Hematopoietic multipotent progenitor cell treated with erythropoietin and hydrocortisone succinate and interleukin-3 and kit ligand, for 17 days (in vitro differentiated cells): Measurements from ENCODE around the gene FBXO27.
A peak's percentile ranks its signal among the peaks of the same experiment; 100 is the strongest.
"Not testable (repeated sequence)": the region's sequence is repeated elsewhere in the genome, so short reads cannot be mapped to it uniquely, and the experiment has no call there.

ENCODE experiments used
- DNase-seq: peaks from one replicate; pipeline ENCODE4 v3.0.0-alpha.2; 2015; ENCODE audit warnings: low spot score

FBXO27 gene, protein sequence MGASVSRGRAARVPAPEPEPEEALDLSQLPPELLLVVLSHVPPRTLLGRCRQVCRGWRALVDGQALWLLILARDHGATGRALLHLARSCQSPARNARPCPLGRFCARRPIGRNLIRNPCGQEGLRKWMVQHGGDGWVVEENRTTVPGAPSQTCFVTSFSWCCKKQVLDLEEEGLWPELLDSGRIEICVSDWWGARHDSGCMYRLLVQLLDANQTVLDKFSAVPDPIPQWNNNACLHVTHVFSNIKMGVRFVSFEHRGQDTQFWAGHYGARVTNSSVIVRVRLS

DNA sequence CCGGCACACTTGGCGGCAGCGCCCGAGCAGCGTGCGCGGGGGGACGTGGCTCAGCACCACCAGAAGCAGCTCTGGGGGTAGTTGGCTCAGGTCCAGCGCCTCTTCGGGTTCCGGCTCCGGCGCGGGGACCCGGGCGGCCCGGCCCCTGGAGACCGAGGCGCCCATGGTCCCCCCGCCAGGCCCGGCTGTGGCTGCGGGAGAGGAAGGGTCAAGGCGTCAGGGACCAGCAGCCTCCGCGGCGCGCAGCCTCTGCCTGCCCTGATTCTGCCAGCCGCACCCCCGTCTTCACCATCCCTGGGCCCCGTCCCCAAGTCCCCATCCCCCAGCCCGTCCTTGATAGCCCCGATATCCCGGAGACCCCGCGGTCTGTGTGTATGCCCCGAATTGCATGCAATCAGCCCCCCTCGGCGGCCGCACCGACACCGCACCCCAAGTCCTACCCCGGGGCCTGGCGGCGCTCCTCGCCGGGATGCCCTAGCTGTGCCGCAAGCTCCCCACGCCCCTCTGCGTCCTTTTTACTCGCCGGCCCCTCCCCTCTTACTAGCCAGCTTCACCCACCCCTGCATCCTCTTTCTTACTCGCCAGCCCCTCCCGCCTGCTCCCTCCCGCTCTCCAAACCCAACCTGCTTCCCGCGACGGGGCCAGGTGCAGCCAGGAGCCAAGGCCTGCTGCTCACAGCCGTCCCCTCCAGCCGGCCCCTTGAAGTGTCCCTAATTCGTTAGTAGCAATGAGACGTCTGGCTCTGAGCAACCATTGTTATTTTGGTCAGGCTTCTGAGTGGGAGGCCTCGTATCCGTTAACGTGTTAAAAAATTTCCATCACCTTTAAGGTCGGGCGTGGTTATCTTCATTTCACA, at the start of gene FBXO27:
TSS of gene FBXO27 (minus strand) at position 487 of the 856 bp plus-strand sequence. CDS start at position 165, 322 bp downstream.
- DNase-seq, result no peak

DNA sequence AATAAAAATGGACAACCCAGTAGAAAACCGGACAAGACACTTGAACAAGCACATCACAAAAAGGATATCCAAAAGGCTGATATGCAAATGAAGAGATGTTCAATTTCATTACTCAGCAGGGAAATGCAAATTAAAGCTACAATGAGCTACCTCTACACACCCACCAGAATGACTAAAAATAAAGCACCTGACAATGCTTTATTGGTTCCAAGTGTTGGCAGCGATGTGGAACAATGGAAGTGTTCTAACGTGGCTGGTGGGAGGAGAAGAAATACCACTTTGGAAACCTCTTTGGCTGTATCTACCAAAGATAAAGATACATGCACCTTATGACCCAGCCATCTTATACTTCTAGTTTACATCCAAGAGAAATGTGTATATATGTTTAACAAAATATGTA, 48.1 kb upstream of the FBXO27 start:
- DNase-seq, result no peak

DNA sequence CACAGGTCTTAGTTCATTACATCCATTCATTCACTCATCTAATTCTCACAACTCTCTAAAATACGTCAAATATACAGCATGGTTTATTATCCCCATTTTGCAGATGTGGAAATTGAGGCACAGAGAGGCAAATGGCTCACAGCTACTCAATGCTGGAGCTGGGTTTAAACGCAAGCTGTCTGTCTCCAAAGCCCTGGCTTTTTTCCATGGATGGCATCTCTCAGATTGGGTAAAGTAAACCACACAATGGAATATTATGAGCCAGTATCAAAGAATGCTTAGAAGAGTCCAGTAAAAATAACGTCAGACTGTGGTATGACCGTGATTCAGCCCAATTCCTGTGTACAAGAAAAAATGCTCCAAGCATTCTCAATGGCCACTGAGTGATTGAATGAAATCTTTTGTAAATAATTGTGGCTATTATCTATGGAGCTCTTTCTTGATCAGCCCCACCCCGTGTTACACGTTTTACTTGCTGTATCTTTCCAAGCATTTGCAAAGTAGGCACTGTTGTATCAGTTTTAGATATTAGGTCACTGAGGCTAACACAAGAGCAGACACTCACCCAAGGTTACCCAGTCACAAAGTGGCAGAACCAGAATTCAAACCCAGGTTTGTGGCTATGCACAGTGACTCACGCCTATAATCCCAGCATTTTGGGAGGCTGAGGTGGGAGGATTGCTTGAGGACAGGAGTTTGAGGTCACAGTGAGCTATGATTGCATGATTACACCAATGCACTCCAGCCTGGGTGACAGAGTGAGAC, 46.3 kb upstream of the FBXO27 start:
- DNase-seq, result no peak

DNA sequence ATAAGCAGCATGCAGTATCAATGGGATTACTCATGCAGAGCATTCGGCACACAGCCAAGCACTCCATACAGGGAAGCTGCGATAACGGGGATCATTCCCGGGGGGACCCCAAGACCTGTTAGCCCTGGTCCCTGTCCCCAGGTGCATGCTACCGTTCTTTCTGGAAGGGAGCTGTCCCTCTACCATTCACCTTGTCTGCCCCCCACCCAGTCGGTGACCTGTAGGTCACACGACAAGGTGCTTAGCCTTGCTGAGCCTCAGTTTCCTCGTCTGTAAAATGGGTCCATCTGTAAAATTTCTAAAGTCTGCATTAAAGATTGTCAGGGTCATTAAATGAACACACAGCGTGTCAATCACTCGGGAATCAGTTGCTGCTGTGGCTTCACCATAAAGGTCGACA, 45.0 kb upstream of the FBXO27 start:
- DNase-seq, result no peak

DNA sequence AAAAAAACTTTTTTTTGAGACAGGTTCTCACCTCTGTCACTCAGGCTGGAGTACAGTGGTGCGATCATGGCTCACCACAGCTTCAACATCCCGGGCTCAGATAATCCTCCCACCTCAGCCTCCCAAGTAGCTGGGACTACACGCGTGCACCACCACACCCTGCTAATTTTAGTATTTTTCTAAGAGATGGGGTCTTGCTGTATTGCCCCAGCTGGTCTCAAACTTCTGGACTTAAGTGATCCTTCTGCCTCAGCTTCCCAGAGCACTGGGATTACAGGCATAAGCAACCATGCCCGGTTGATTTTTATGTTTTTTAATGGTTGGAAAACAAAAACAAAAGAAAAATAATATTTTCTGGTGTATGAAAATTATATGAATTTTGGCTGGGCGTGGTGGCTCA, 42.6 kb upstream of the FBXO27 start:
- DNase-seq, result no peak

DNA sequence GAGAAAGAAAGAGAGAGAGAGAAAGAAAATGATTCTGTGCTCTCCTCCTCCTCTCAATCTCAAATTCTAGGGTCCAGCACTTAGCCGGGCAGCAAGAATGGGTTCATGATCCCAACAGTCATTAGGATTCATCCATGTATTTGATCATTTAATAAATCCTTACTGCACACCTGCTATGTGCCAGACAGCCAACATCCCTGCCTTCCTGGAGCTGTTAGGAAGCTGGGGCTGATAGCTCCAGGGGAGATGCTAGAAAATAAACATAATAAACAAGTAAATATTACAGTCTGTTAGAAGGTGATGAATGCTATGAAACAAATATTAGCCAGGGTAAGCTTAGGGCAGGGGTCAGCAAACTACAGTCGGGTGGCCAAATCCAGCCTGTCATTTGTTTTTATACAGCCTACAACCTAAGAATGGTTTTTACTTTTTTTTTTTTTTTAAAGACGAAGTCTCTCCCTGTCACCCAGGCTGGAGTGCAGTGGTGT, 41.9 kb upstream of the FBXO27 start:
- DNase-seq, result no peak

DNA sequence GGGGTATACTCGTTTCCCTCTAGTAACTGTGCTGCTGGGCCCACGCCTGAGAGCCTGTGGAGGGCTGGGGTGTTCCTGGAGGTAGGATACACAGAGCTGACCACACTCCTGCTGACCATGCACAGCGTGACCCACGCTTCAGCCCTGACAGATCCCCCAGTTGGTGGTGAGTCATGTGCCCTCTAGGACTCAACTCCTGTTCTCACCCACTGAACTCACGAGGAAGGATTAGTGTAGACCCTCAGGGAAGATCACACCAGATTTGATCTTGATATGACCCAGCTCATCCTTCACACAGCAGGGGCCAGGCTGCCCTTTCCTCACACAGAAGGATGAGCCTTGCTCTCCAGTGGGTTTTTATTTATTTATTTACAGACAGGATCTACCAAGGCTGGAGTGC, 38.5 kb upstream of the FBXO27 start:
- DNase-seq, result no peak

DNA sequence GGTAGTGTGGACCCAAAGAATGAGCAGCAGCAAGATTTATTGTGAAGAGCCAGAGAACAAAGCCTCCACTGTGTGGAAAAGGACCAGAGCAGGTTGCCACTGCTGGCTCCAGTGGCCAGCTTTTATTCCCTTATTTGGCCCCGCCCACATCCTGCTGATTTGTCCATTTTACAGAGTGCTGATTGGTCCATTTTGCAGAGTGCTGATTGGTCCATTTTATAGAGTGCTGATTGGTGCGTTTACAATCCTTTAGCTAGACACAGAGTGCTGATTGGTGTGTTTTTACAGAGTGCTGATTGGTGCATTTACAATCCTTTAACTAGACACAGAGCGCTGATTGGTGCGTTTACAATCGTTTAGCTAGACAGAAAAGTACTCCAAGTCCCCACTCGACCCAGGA, 35.9 kb upstream of the FBXO27 start:
- not testable (repeated sequence) for DNase-seq

DNA sequence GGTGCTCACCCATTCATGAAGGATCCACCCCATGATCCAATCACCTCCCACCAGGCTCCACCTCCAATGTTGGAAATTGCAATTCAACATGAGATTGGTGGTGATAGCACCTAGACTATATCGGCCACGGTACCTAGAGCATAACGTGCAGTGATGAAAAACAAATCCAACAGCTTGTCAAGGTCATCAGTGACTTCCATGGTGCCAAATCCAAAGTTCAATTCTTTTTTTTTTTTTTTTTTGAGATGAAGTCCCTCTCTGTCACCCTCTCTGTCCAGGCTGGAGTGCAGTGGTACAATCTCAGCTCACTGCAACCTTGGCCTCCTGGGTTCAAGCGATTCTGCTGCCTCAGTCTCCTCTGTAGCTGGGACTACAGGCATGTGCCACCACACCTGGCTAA, 34.8 kb upstream of the FBXO27 start:
- DNase-seq, result no peak

DNA sequence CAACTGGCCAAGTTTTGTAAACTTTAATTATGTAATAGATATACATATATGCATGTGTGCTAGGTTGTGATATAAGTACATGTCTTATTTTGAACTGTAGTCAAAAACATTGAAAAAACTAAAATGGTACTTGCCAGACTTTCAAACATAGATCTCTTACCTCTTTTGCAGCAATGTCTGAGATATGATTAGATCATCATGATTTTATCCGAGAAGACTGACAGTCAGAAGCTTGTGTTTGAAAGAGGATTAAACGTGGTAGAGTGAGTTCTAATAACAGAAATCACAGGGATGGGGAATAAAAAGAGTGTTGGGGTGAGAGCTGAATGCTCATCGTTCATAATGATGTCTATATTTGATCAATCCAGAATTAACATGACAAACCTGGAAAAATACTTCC, 33.6 kb upstream of the FBXO27 start:
- DNase-seq, result no peak

DNA sequence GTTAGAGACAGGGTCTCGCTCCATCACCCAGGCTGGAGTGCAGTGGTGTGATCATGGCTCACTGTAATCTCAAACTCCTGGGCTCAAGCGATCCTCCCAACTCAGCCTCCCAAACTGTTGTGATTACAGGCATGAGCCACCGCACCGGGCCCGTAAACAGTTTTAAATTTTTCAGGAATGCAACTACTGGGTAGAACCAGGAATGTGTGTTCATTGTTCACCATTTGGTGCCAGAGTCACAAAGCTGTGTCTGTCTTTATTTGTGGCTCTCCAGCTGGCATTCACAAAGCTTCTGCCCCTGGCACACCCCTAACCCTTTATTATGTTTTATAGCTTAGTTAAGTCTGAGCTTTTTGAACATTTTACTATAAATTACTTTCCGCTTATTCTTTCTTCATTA, 32.1 kb upstream of the FBXO27 start:
- no peak for DNase-seq

DNA sequence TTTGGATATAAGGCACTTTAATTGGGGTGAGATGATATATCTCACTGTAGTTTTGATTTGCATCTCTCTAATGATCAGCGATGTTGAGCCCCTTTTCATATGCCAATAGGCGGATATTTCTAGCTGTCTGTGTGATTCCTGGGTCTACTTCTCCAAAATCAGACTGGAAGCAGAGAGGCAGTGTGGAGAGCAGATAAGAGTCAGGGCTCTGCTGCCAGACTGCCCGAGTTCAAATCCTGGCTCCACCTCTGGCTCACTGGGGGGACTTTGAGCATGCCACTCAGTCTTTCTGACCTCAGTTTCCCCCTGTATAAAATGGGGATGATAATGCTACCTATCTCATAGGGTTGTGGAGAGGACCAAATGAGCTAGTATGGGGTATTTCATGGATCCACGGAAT, 27.8 kb upstream of the FBXO27 start:
- DNase-seq, result no peak

DNA sequence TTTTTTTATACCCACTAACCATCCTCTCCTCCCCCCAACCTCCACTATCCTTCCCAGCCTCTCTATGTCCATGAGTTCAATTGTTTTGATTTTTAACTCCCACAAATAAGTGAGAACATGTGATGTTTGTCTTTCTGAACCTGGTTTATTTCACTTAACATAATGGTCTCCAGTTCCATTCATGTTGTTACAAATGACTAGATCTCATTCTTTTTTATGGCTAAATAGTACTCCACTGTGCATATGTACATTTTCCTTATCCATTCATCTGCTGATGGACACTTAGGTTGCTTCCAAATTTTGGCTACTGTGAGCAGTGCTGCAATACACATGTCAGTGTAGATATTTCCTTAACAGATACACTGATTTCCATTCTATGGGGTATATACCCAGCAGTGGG, 27.0 kb upstream of the FBXO27 start:
- no peak for DNase-seq

DNA sequence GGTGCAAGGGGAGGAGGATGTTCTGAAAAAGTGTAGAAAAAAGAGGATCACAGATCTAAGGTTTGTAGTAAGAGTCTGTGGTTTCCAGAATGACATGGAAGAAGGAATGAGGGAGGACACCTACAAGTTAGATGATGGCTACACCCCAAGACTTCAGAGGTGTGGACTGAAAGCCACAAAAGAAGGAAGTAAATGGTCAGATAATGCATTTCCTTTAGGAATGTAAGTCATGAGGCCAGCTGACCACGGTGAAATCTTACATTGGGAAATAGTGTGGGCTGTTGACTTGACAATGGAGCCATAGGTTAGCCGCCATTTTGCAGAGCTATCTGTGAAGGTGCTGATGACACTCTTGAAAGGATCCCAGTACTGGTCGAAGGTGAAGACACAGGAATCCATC, 25.3 kb upstream of the FBXO27 start:
- DNase-seq, result no peak

DNA sequence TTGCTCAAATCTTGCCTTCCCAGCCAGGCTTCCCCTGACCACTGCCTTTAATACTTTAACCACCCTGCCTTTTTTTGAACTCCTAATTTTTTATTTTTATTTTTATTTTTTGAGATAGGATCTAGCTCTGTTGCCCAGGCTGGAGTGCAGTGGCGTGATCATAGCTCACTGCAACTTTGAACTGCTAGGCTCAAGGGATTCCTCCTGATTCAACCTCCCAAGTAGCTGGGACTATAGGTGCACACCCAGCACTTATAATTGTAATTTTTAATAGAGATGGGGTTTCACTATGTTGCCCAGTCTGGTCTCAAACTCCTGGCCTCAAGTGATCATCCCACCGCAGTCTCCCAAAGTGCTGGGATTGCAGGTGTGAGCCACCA, 21.7 kb upstream of the FBXO27 start:
- DNase-seq, result no peak

DNA sequence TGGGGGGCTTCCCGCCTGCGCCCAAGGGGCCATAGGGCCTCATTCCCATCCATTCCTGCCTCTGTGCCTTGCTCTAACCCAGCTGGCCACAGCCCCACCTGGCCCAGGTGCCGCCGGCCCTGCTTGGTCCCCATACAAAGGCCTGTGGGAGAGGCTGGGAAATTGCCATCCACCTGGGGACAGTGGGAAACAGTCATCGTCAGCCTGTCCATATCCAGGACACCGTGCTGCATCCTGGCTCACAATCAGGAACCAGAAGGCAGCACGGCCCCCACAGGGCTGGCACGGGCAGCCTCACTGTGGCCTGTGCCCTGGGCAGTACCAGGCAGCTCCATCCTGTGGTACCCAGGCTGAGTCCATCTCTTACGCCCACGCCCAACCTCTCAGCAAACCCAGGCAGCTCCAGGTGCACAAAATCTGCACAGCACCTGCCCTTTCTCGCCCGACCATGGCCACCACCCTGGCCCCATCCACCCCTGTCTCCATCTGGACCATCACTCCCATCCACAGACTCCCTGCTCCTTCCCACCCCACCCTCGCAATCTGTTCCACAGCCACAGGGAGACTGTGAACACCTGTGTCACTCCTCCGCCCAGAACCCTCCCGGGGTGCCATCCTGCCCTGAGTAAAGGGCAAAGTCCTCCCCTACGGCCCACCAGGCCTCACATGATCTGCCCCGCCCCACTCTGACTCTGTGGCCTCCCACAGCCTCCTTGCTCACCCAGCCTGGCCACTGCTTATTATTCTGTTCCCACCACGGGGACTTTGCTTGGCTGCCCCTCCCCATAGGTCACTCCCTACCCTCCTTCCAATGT, 21.1 kb upstream of the FBXO27 start:
- DNase-seq, result no peak

DNA sequence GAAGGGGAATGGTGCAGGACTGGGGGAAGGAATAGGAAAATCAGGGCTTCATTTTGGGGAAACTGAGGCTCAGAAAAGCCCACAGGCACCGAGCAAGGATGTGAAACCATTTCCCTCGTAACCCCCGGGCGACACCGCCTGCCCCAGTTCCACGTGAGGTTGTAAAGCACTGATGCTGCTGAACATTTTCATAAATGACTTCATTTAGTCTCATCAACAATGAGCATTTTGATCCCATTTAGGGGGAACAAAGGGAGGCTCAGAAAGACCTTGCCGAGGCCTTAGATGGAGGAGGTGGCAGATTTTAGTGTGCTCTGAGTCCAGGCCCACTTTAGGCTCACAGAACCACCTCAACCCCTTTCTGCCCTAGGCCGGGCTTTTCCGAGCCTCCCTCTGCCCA, 20.5 kb upstream of the FBXO27 start:
- DNase-seq, result no peak

DNA sequence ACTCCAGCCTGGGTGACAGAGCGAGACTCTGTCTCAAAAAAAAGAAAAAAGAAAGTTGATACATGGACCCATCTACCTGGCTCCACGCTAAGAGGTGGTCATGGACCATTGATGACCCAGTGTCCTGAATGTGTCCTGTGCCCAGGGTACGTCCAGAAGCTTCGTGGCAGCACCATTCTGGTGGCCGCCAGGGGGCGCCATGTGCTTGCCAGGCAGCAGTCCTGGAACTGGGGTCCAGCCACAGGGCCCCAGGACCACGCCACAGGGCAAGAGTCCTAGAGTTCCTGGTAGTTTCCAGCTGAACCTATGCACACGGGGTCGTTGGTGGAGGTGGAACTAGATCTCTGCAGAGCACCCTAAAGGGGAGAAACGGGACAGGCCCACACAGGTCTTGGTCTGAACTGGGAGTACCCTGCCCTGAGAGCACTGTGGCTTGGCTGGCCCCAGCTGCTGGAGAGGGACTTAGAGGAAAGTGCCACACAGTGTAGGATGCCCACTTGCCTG, 19.9 kb upstream of the FBXO27 start:
- peak; percentile 63 for DNase-seq

DNA sequence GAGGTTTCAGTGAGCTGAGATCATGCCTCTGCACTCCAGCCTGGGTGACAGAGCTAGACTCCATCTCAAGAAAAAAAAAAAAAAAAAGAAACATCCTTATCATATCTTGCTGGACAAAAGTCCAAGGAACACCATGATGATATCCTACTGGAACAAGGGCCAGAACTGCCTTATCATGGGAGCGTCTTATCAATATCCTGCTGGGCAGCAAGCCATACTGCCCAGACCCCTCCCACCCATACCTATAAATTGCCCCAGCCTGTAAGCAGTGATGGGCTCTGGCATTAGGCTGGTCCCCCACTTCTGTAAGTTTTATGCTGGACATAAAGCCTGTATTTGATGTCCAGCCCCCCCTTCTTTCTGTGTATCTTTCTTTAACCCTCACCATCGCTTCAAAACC, 14.7 kb upstream of the FBXO27 start:
- no peak for DNase-seq

DNA sequence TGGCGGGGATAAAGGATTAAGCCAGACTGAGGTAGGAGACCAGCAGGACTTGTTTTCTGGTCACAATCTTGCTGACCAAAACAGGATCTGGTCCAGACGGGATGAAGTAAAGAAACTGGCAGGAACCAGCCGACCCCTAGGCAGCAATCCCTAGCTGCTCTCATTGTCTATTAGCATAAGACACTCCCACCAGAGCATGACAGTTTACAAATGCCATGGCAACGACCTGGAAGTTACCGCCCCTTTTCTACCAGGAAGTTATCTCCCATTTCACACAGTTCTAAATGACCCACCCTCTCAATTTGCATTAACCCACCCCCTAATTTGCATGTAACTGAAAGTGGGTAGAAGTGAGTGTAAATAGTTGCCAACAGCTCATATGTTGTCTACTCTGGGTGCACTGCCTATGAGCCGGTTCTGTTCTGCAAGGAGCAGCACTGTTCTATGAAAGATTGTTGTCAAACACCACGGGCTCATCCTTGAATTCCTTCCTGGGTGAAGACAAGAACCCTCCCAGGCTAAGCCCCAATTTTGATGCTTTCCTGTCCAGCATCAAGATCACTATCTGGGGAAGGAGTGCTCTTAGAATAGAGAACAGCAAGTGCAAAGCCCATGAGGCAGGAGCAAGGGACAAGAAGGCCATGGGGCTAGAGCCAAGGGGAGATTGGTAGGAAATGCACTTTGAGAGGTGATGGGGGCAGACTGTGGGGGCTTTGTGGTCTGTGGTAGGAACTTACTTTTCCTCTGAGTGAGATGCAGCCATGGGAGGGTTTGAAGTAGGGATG, 13.9 kb upstream of the FBXO27 start:
- DNase-seq, result no peak

DNA sequence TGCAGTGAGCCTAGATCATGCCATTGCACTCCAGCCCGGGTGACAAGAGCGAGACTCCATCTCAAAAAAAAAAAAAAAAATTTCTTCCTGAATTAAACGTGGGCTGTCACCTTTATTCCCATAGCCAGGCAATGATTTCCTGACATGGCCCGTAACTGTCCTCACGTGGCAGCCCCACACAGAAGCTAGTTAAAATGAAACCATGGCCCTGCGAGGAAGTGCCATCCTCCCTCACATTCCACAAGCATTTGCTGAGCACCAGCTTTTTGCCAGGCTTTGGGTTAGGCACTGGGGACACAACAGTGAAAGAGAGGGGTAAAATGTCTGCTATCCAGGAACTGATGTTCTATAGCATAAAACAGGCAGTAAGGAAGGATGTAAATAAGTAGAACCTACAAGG, 13.2 kb upstream of the FBXO27 start:
- no peak for DNase-seq
